CD14-positive monocyte (primary cell): ENCODE results near the gene PYGO2. TPM values are rescaled to one million over a fixed set of nuclear protein-coding genes. Genes with fewer than 3 reads are reported as not detected.

Source experiments
- DNase-seq, 3 donors: peaks; one replicate each; pipeline ENCODE4 v3.0.0-alpha.2; 2011 to 2022
- H2AFZ ChIP-seq: 2 replicates; pipeline ENCODE4 v1.6.0; 2012; ENCODE audit warnings: mild to moderate bottlenecking, low read depth, low read length, inconsistent platforms; ENCODE audit not compliant: insufficient read depth, poor library complexity, severe bottlenecking
- H3K27ac ChIP-seq, 2 donors: 1 replicate in 1 of 2; 2 replicates in 1 of 2; pipeline ENCODE4 v1.5.1; 2012 to 2013; ENCODE audit warnings: low read length in 2 of 2, control low read depth in 1 of 2, inconsistent platforms in 1 of 2, low read depth in 1 of 2, mild to moderate bottlenecking in 1 of 2
- H3K27me3 ChIP-seq, 2 donors: one replicate each; pipeline versions ENCODE4 v1.6.0 to v1.6.1; 2011 to 2013; ENCODE audit warnings: low read length in 2 of 2; ENCODE audit not compliant: control insufficient read depth in 2 of 2, insufficient read depth in 2 of 2
- H3K36me3 ChIP-seq, 2 donors: replicated peaks in 1 of 2; 1 replicate in 1 of 2; 2 replicates in 1 of 2; pipeline versions ENCODE4 v1.5.1 to v1.6.1; 2012 to 2013; ENCODE audit warnings: low read length in 2 of 2, control low read depth in 1 of 2, inconsistent platforms in 1 of 2, mild to moderate bottlenecking in 1 of 2; ENCODE audit not compliant: insufficient read depth in 2 of 2, control insufficient read depth in 1 of 2
- H3K4me1 ChIP-seq, 2 donors: 1 replicate in 1 of 2; 2 replicates in 1 of 2; pipeline versions ENCODE4 v1.5.1 to v1.6.1; 2012 to 2013; ENCODE audit warnings: low read length in 2 of 2, control low read depth in 1 of 2, inconsistent platforms in 1 of 2, mild to moderate bottlenecking in 1 of 2, moderate library complexity in 1 of 2; ENCODE audit not compliant: insufficient read depth in 2 of 2, control insufficient read depth in 1 of 2
- H3K4me2 ChIP-seq: replicated peaks from 2 replicates; pipeline ENCODE3; 2012; ENCODE audit warnings: low read length, moderate library complexity, mild to moderate bottlenecking; ENCODE audit not compliant: poor library complexity, severe bottlenecking; ENCODE audit errors: extremely low read depth
- H3K4me3 ChIP-seq, 3 experiments: fragments of 200-600 bp in 1 of 3; sonication (generic) in 1 of 3; replicated peaks in 1 of 3; 1 replicate in 2 of 3; 2 replicates in 1 of 3; pipeline ENCODE4 v1.5.1; 2011 to 2013; ENCODE audit warnings: low read length in 3 of 3, mild to moderate bottlenecking in 3 of 3, control low read depth in 2 of 3, low read depth in 2 of 3, inconsistent platforms in 1 of 3, moderate library complexity in 1 of 3
- H3K79me2 ChIP-seq: 2 replicates; pipeline ENCODE4 v1.6.0; 2012; ENCODE audit warnings: mild to moderate bottlenecking, control low read depth, inconsistent platforms, low read length, moderate library complexity; ENCODE audit not compliant: insufficient read depth
- H3K9ac ChIP-seq: 2 replicates; pipeline ENCODE4 v1.6.0; 2017; ENCODE audit warnings: low read length, mild to moderate bottlenecking; ENCODE audit not compliant: insufficient read depth, poor library complexity, severe bottlenecking
- H3K9me3 ChIP-seq, 2 donors: replicated peaks in 1 of 2; 1 replicate in 1 of 2; 2 replicates in 1 of 2; pipeline versions ENCODE4 v1.5.1 to v1.6.1; 2012 to 2013; ENCODE audit warnings: low read length in 2 of 2, control low read depth in 1 of 2; ENCODE audit not compliant: control insufficient read depth in 1 of 2, insufficient read depth in 1 of 2
- H4K20me1 ChIP-seq: 2 replicates; pipeline ENCODE4 v1.6.0; 2012; ENCODE audit warnings: mild to moderate bottlenecking, low read length, control low read depth, moderate library complexity; ENCODE audit not compliant: insufficient read depth
- H3K27ac Mint-ChIP-seq, 7 donors: one replicate each; pipeline ENCODE4 v1.8.0; 2020; ENCODE audit warnings: mild to moderate bottlenecking in 7 of 7, mixed read lengths in 7 of 7, moderate library complexity in 6 of 7, inconsistent platforms in 2 of 7
- H3K27me3 Mint-ChIP-seq, 3 donors: one replicate each; pipeline ENCODE4 v1.8.0; 2021 to 2022; ENCODE audit warnings: low read depth in 3 of 3, mild to moderate bottlenecking in 3 of 3, mixed read lengths in 3 of 3, moderate library complexity in 3 of 3, inconsistent platforms in 1 of 3
- H3K36me3 Mint-ChIP-seq, 2 donors: one replicate each; pipeline ENCODE4 v1.8.0; 2020; ENCODE audit warnings: mixed read lengths in 2 of 2, inconsistent platforms in 1 of 2, mild to moderate bottlenecking in 1 of 2
- H3K4me1 Mint-ChIP-seq: one replicate; pipeline ENCODE4 v1.8.0; 2020; ENCODE audit warnings: mild to moderate bottlenecking, mixed read lengths
- H3K4me3 Mint-ChIP-seq, 2 donors: one replicate each; pipeline ENCODE4 v1.8.0; 2020; ENCODE audit warnings: mild to moderate bottlenecking in 2 of 2, mixed read lengths in 2 of 2, moderate library complexity in 1 of 2
- H3K9me3 Mint-ChIP-seq, 7 donors: one replicate each; pipeline ENCODE4 v1.8.0; 2020 to 2022; ENCODE audit warnings: mixed read lengths in 7 of 7, mild to moderate bottlenecking in 6 of 7, moderate library complexity in 6 of 7, inconsistent platforms in 2 of 7
- WGBS: methylation state at CpG from one replicate; pipeline ENCODE4 v1.1.5; 2013; ENCODE audit warnings: missing lambda C conversion rate; ENCODE audit not compliant: insufficient coverage; 5-methylcytosine and 5-hydroxymethylcytosine counted together
- intact Hi-C, 2 donors: fragments of 100-400 bp; cut with micrococcal nuclease; formaldehyde crosslinking; loops; one replicate each; pipeline versions ENCODE4 v1.15.0 to v1.15.1; 2023
- polyA plus RNA-seq, 3 donors: library from polyadenylated mRNA; depleted of rRNA in 1 of 3; unstranded in 2 of 3; stranded (reverse) in 1 of 3; fragments of 300-500 nt in 2 of 3; fragments of >200 nt in 1 of 3; fragmentation: Illumina TruSeq in 2 of 3; gene quantifications; 1 replicate in 2 of 3; 2 replicates in 1 of 3; pipeline ENCODE4 v1.2.3, GENCODE V29; 2012 to 2021
- TF ChIP-seq, protein P1 (sequence below): fragments of 200-600 bp; IDR thresholded peaks from one replicate; pipeline ENCODE4 v1.8.0; 2022; ENCODE audit warnings: antibody characterized with exemption, mild to moderate bottlenecking

PYGO2 gene
- polyA plus RNA-seq, 3 donors, result 8.2 to 12.5 (median 12.0) TPM

DNA sequence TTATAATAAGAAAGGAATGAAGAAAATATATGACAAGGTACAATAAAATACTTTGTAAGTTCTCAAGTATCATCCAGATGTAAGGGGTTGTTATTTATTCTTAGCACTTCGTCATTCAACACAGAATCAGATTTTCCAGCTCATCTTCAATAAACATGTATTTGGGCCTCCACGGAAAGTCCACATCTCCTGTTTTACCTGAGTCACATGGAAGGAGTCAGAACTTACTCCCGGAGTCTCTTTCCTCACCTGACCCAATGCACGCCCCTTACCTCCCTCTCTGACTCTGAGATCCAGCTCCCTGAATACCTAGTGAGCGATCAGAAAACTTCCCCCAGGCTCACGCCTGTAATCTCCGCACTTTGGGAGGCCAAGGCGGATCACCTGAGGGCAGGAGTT is 23.6 kb downstream of the PYGO2 start:
- 98% methylated on average over 7 of the region's 8 CpGs for WGBS
- TF ChIP-seq, protein P1, sequence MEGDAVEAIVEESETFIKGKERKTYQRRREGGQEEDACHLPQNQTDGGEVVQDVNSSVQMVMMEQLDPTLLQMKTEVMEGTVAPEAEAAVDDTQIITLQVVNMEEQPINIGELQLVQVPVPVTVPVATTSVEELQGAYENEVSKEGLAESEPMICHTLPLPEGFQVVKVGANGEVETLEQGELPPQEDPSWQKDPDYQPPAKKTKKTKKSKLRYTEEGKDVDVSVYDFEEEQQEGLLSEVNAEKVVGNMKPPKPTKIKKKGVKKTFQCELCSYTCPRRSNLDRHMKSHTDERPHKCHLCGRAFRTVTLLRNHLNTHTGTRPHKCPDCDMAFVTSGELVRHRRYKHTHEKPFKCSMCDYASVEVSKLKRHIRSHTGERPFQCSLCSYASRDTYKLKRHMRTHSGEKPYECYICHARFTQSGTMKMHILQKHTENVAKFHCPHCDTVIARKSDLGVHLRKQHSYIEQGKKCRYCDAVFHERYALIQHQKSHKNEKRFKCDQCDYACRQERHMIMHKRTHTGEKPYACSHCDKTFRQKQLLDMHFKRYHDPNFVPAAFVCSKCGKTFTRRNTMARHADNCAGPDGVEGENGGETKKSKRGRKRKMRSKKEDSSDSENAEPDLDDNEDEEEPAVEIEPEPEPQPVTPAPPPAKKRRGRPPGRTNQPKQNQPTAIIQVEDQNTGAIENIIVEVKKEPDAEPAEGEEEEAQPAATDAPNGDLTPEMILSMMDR, result no peak
- Mint-ChIP-seq H3K36me3 (peaks cover 3% of the 10 kb centered on the region in 2 donors), H3K27ac (peak overlapping the region; percentile 99 to 100 (median 99)), H3K27me3 (peaks cover 0 to 2% (median 0%) of the 10 kb centered on the region in 3 donors), H3K4me3 (peak overlapping the region; percentile 28 to 99), H3K4me1 (peaks cover 69% of the 10 kb centered on the region), H3K9me3 (peaks cover 0 to 2% (median 0%) of the 10 kb centered on the region in 7 donors)
- Histone ChIP-seq H3K9me3 (no peaks in the 10 kb centered on the region), H3K36me3 (no peaks in the 10 kb centered on the region), H4K20me1 (no peaks in the 10 kb centered on the region), H3K4me1 (peaks cover 42 to 56% of the 10 kb centered on the region in 2 donors), H3K27me3 (no peaks in the 10 kb centered on the region), H3K79me2 (peaks cover 15% of the 10 kb centered on the region), H3K4me3 (peak overlapping the region; percentile 53 to 78 (median 76)), H3K9ac (peak overlapping the region; percentile 95), H3K27ac (peak overlapping the region; percentile 97 to 100), H3K4me2 (peak overlapping the region; percentile 90), H2AFZ (peak overlapping the region; percentile 90)
- no peak for DNase-seq
- intact Hi-C loops, result loop anchor here in 1 of 2 donors (10.0 kb wide), 1 partner anchor 383 kb away; the partner anchor contains the start of gene UBE2Q1

DNA sequence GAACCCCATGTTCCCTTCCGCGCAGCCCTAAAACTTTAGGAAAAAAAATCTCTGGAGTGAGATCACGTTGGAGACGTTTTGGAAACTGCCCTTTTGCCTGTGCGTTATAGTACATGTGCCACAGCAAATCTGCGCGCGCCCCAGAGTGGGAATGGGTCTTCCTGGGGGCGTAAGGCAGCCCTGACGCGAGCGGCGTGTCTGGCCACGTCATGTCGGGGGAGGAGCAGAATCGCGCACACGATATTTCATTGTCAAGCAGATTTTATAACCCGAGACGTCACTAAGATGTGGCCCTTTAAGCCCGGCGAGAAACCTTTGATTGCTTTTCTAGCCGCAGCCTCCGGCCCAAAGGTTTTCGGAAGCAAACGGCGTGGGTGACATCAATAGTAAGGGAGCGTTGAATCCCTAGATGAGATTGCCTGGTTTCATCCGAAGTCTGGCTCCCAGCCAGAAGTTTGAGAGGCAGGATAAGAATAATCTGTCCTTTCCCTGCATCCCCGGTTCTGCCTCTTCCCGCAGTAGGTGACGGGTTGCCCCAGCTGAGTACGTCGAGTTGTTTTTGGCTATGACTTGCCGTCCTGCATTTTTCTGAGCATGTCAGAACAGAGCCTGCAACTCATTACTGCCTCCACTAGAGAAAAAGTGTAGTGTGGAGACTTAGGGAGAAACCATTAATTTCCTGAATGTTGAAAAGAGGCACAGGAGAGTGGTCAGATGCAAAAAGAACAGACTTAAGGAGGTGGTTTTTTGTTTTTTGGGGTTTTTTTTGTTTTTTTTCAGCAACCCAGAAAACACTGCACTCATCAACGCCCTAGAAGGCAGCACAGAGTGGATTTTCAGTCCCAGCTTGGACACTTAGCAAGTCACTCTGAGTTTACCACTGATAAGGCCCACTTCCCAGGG is 24.2 kb downstream of the PYGO2 start:
- peak overlapping the region; percentile 97 to 100 for H3K27ac ChIP-seq
- WGBS, result 0% methylated on average over 31 of the region's 36 CpGs
- H3K9ac ChIP-seq, result peak overlapping the region; percentile 95
- Mint-ChIP-seq H3K9me3 (peaks cover 0 to 2% (median 0%) of the 10 kb centered on the region in 7 donors), H3K27me3 (peaks cover 0 to 2% (median 0%) of the 10 kb centered on the region in 3 donors), H3K36me3 (peaks cover 3% of the 10 kb centered on the region in 2 donors), H3K4me3 (peak overlapping the region; percentile 98 to 99), H3K27ac (peak overlapping the region; percentile 99 to 100 (median 99)), H3K4me1 (peaks cover 63% of the 10 kb centered on the region)
- TF ChIP-seq, protein P1, result no peak
- intact Hi-C loops, result loop anchor here in 1 of 2 donors (10.0 kb wide), 1 partner anchor 383 kb away; the partner anchor contains the start of gene UBE2Q1
- no peaks in the 10 kb centered on the region for H4K20me1 ChIP-seq
- H3K4me2 ChIP-seq, result peak overlapping the region; percentile 90
- H2AFZ ChIP-seq, result peak overlapping the region; percentile 90
- H3K4me3 ChIP-seq, result peak overlapping the region; percentile 53 to 78 (median 76)
- peak; percentile 80 to 96 (median 91) for DNase-seq
- no peaks in the 10 kb centered on the region for H3K9me3 ChIP-seq
- peaks cover 0 to under 1% of the 10 kb centered on the region in 2 donors for H3K36me3 ChIP-seq
- H3K79me2 ChIP-seq, result peaks cover 15% of the 10 kb centered on the region
- no peaks in the 10 kb centered on the region for H3K27me3 ChIP-seq
- H3K4me1 ChIP-seq, result peaks cover 36 to 49% of the 10 kb centered on the region in 2 donors
